Gastrocnemius medialis (tissue), 4 donors: Measurements from ENCODE around the gene KCND1. TPM values are rescaled to one million over a fixed set of nuclear protein-coding genes. Genes with fewer than 3 reads are reported as not detected.

ENCODE experiments used
- ATAC-seq, 2 donors: fragments of 150-250 bp; one replicate each; pipeline ENCODE4 v1.9.1; 2016
- DNase-seq, 2 donors: peaks; one replicate each; pipeline ENCODE4 v3.0.0-alpha.2; 2019
- H3K27ac ChIP-seq, 4 donors: fragments of 200-600 bp; sonication (generic); 1 replicate in 1 of 4; 2 replicates in 3 of 4; pipeline ENCODE4 v1.5.1; 2016 to 2018; ENCODE audit warnings: mild to moderate bottlenecking in 2 of 4, moderate library complexity in 1 of 4
- H3K27me3 ChIP-seq, 3 donors: fragments of 200-600 bp; sonication (generic) in 2 of 3; 1 replicate in 1 of 3; 2 replicates in 2 of 3; pipeline versions ENCODE4 v1.5.1 to v1.6.0; 2016 to 2019; ENCODE audit warnings: mild to moderate bottlenecking in 1 of 3, moderate library complexity in 1 of 3
- H3K36me3 ChIP-seq, 2 donors: fragments of 200-600 bp; sonication (generic) in 1 of 2; one replicate each; pipeline ENCODE4 v1.5.1; 2017 to 2018
- H3K4me1 ChIP-seq, 2 donors: fragments of 200-600 bp; sonication (generic) in 1 of 2; one replicate each; pipeline ENCODE4 v1.5.1; 2016 to 2017; ENCODE audit warnings: mild to moderate bottlenecking in 2 of 2
- H3K4me3 ChIP-seq, 4 donors: fragments of 200-600 bp; sonication (generic) in 3 of 4; 1 replicate in 1 of 4; 2 replicates in 3 of 4; pipeline ENCODE4 v1.5.1; 2016 to 2019; ENCODE audit warnings: mild to moderate bottlenecking in 2 of 4
- H3K9me3 ChIP-seq, 3 donors: fragments of 200-600 bp; sonication (generic) in 2 of 3; 1 replicate in 1 of 3; 2 replicates in 2 of 3; pipeline ENCODE4 v1.5.1; 2016 to 2019
- CTCF ChIP-seq, 5 experiments: fragments of 450-650 bp in 3 of 5; fragments of 200-600 bp in 2 of 5; sonication (generic) in 2 of 5; IDR thresholded peaks in 4 of 5; conservative IDR thresholded peaks in 1 of 5; 1 replicate in 4 of 5; 2 replicates in 1 of 5; pipeline ENCODE4 v1.5.1; 2016 to 2019; ENCODE audit warnings: antibody characterized with exemption in 5 of 5, mild to moderate bottlenecking in 3 of 5, moderate library complexity in 3 of 5
- POLR2A ChIP-seq, 2 donors: fragments of 450-650 bp; IDR thresholded peaks; one replicate each; pipeline ENCODE4 v1.6.1; 2017; ENCODE audit warnings: antibody characterized with exemption in 2 of 2, mild to moderate bottlenecking in 2 of 2, moderate library complexity in 2 of 2
- in situ Hi-C, 4 donors: fragments of 200-750 bp; cut with MboI; loops; one replicate each; pipeline versions ENCODE4 v1.15.0 to v1.8.0; 2017; ENCODE audit warnings: low sequenced_read_pairs in 4 of 4
- intact Hi-C: fragments of 100-400 bp; cut with DNase I; formaldehyde crosslinking; loops from one replicate; pipeline ENCODE4 v1.15.1; 2023; ENCODE audit warnings: low total_unique reads
- total RNA-seq, 4 donors: library from RNA; depleted of rRNA; stranded (reverse); fragments of >200 nt; gene quantifications; one replicate each; pipeline versions ENCODE4 v1.1.0 to v1.2.3, GENCODE V29; 2016

The KCND1 gene
- total RNA-seq, 4 donors from 2014 or later, result 0.09 to 1.2 (median 0.77) TPM

DNA sequence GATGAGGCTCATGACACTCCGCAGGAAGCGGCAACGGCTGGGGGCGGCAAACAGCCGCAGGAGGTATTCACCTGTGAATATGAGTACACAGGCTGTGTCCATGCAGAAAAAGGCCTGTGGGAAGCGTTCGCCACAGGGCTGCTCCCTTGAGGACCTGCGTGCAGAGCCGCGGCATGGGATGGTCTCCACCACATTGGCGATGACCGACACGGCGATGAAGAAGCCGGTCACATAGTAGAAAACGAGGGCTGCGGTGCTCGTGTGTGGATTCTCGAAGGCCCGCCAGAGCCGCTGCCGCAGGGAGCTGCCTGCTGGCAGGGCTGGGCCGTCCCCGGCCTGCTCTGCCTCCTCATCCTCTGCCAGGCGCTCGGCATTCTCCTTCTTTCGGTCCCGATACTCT, 2.2 kb downstream of the KCND1 start:
- H3K4me3 ChIP-seq, result no peak overlapping the region
- no peaks in the 10 kb centered on the region for H3K9me3 ChIP-seq
- H3K27me3 ChIP-seq, result no peaks in the 10 kb centered on the region
- in situ Hi-C loops (no loop called here), intact Hi-C loops (no loop called here)
- H3K36me3 ChIP-seq, result no peaks in the 10 kb centered on the region
- ATAC-seq, result no peak
- no peak for DNase-seq
- TF ChIP-seq POLR2A (IDR thresholded peaks at IDR 0.05) (no peak), CTCF (IDR thresholded peaks at IDR 0.05 in 4 of 5, conservative IDR thresholded peaks at IDR 0.05 in 1 of 5) (no peak)
- H3K4me1 ChIP-seq, result no peaks in the 10 kb centered on the region
- no peak overlapping the region for H3K27ac ChIP-seq

DNA sequence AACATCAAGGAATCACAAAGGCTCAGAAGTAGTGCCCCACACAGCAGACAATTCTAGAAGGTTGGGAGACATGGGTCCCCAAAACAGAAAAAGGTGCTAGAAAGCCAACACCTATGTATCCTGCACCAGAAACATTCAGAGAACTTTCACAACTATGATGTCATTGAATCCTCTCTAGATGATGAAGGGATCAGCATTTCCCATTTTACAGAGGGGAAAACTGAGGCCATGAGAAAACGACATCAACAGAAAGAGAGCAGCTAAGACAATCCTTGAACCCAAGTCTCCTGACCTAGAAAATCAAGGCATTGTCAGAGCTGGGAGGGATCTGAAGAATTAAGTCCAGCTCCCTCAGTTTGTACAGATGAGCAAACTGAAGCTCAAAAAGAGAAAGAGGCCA, 3.3 kb downstream of the KCND1 start:
- ATAC-seq (no peak), DNase-seq (no peak)
- Histone ChIP-seq H3K27me3 (no peaks in the 10 kb centered on the region), H3K4me3 (no peak overlapping the region), H3K27ac (no peak overlapping the region), H3K4me1 (no peaks in the 10 kb centered on the region), H3K36me3 (no peaks in the 10 kb centered on the region), H3K9me3 (no peaks in the 10 kb centered on the region)
- TF ChIP-seq CTCF (IDR thresholded peaks at IDR 0.05 in 4 of 5, conservative IDR thresholded peaks at IDR 0.05 in 1 of 5) (no peak), POLR2A (IDR thresholded peaks at IDR 0.05) (no peak)
- in situ Hi-C loops (no loop called here), intact Hi-C loops (no loop called here)

DNA sequence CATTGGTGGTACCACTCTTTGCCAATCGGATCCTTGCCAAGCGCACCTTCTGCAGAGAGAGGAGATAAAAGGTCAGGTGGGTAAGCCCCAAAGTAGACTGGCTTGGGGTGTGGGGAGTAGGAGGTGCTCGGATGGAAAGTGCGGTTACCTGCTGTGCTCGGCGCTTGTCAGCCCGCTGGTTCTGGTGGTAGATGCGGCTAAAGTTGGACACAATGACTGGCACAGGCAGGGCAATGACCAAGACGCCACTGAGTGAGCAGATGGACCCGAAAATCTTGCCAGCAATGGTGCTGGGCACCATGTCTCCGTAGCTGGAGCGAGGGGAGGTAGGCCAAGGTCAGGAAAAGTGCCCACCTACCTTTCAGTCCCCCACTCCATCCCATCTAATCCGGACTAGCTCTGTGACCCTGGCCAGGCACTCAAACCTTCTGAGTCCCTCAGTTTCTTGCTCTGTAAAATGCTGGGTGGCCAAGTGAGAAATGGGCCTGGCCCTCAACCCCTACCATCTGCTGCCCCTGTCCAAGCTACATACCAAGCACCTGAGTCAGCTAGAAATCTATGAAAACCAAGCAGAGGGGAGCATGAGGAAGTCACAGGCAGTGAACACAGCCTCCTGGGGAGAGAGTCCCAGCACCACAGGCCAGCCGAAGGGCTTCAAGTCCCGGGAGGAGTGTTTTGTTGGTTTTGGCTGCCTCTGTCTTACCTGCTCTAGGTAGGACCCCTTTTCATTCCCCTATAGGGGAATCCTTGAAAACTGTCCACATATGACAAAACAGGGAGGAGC, 4.7 kb downstream of the KCND1 start:
- Histone ChIP-seq H3K4me1 (no peaks in the 10 kb centered on the region), H3K36me3 (no peaks in the 10 kb centered on the region), H3K9me3 (no peaks in the 10 kb centered on the region), H3K4me3 (no peak overlapping the region), H3K27ac (no peak overlapping the region), H3K27me3 (no peaks in the 10 kb centered on the region)
- in situ Hi-C loops, result no loop called here
- DNase-seq (no peak), ATAC-seq (no peak)
- TF ChIP-seq POLR2A (IDR thresholded peaks at IDR 0.05) (no peak), CTCF (IDR thresholded peaks at IDR 0.05 in 4 of 5, conservative IDR thresholded peaks at IDR 0.05 in 1 of 5) (no peak)
- intact Hi-C loops, result no loop called here

GRCh38 chrX:48965959-48966358, 5.7 kb downstream of the KCND1 start:
- Histone ChIP-seq H3K27me3 (no peaks in the 10 kb centered on the region), H3K27ac (no peak overlapping the region), H3K9me3 (no peaks in the 10 kb centered on the region), H3K36me3 (no peaks in the 10 kb centered on the region), H3K4me3 (no peak overlapping the region), H3K4me1 (no peaks in the 10 kb centered on the region)
- intact Hi-C loops, result no loop called here
- in situ Hi-C loops, result no loop called here
- ATAC-seq (no peak), DNase-seq (no peak)
- TF ChIP-seq POLR2A (IDR thresholded peaks at IDR 0.05), result no peak
- TF ChIP-seq CTCF (IDR thresholded peaks at IDR 0.05 in 4 of 5, conservative IDR thresholded peaks at IDR 0.05 in 1 of 5), result no peak
